Germinal center (tissue), 1 donor: ENCODE results near the gene AGAP1.

ENCODE experiments used
- DNase-seq: peaks from one replicate; pipeline ENCODE4 v3.0.0; 2012; ENCODE audit warnings: mixed read lengths, low spot score

AGAP1 gene

DNA sequence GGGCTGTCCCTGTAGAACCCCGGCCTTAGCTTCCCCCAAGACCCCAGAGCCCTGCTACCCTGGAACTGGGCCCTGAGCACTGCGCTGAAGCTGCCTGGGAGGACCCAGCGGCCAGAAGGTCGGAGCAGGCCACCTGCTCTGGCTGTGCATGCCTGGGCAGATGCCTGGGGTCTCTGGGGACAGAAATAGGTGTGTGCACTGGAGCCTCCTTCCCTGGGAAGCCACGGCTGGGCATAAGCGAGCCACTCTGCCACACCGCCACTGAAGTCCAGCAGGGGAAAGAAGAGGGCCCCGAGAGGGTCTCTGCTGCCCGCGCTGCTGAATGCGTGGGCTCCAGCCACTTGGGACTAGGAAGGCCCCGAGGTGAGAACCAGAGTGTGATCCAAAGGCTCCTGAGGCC is 667.7 kb downstream of the AGAP1 start:
- no peak for DNase-seq

DNA sequence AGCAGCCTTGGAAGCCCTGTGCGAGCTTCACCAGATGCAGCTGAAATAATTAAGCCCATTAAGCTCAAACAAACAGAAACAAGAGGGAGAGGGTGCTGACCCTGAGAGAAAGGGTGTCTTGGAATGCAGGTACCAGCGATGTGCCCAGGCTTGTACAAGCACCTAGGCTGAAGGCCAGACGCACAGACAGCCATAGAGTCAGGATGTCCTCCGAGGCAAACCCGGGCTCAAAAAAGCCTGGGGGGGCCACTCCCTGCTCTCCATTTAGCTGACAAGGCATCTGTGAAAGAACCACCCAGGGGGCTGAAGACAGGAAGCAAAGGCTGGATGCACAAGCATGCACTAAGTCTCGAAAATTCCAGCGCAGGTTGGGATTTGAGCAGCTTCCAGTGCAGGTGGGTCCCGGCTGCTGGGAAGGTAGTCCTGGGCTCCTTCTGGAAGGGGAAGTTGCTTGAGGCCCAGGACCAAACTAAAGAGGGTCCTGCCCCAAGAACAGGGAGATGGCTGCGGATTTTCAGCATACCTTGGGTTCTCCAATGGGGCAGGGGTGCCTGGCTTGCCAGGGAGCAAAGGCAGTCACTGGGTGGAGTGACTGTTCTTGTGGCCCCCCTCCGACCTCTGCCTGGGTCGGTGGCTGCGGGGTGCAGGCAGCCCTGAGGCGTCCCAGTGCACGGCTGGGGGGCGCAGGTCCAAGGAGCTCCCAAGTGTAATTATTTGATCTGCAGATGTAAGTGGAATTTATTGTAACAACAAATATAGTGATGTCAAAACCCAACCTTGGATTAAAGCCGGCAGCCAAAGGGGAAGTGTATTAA is 668.4 kb downstream of the AGAP1 start:
- DNase-seq: no peak

DNA sequence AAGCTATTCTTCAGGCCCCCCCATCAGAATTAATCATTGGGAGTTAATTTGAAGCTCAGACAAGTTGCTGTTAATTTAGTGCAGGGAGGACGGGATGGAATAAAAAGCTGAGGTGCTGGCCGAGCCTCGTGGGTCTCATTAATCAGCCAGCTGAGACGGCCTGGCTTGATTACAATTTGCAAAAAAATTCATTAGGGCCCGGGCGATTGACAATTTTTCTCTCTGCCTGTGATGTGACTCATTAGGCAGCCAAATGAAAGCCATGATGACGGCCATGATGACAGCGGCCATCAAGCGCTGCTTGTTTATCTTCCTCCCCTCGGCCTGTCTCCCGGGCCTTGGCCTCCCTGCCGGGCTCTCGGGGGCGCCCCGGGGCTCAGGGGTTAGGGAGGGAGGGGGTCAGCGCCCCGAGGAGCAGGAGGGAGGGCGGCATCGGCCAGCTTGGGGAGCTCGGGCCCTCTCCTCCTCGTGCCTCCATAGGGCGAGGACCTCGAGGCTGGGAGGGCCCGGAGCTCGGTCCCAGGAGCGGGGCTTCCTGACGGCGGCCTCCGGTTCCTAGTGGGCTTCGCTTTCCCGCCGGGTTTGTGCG is 669.1 kb downstream of the AGAP1 start:
- no peak for DNase-seq

GRCh38 chr2:236163471-236164200 is 669.8 kb downstream of the AGAP1 start:
- no peak for DNase-seq

DNA sequence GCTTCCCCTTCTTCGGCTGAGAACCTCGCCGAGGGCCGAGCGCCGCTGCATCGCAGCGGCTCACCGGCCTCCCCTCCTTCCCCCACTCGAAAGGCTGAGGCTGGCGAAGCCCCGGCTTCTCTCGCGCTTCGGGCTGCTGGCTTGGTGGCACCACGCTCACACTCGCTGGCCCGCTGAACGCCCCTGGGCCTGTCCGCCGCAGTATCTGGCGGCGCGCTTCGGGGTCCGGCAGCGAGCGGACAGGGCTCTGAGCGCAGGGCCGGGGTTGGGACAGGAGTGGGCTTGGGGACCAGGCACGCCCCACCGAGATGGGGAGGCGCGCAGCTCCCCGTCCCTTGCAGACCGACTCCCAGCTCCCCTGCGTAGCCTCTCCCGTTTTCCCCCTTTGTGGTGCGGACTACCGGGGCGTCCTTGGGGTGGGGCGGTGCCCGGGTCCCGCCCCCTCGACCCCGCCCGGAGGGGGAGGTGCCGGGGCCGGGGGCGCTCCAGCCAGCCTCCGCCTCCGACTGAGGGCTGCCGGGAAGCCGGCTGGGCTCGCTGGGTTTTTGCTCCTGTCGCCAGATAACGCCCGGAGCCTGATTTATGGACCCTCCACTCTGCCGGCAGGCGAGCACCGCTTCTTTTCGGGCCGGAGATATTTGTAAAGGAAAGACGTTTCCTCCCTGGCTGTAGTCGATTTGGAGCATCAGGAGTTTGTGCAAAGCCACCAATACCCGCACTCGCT is 670.5 kb downstream of the AGAP1 start:
- DNase-seq: no peak

- no peak for DNase-seq
Measured at GRCh38 chr2:236164925-236165841, 671.3 kb downstream of the AGAP1 start.

DNA sequence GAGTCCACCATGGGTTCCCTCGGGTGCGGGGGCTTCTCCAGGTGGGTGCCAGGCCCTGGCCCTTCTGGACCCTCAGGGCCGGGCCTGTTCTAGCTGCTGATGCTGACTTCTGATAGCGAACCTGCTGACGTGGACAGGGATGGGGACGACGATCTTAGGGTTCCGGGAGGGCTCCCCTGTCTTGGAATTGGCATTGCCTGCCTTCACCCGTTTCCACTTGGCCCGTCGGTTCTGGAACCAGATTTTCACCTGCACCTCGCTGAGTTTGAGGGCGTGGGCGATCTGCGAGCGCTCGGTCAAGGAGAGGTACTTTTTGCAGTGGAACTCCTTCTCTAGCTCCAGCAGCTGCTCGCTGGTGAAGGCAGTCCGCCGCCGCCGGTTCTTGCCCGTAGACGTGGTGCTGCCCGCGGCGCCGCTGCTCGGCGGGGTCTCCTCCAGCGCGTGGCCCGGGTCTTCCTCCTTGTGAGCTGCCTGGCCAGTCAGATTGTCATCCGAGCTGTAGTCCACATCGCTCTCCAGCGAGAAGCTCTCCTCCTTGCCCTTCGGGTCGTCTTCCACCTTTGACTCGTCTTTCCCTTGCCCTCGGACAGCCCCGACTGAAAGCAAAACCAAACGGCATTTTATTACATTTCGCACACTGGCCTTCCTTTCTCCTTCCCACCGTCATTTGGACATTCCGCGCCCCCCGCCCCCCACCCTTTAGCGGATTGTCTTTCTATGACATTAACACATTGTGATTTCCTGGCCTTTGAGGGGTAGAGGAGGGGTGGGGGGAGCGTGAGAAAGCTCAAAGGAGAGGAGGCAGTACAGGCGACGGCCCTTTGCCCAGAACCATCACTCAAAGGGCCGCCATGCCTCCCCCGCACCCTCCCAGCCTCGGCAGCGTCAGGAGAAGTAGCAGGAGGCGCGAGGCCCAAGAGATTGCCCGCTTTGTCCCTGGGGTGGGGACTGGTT is 672.3 kb downstream of the AGAP1 start:
- no peak for DNase-seq

DNA sequence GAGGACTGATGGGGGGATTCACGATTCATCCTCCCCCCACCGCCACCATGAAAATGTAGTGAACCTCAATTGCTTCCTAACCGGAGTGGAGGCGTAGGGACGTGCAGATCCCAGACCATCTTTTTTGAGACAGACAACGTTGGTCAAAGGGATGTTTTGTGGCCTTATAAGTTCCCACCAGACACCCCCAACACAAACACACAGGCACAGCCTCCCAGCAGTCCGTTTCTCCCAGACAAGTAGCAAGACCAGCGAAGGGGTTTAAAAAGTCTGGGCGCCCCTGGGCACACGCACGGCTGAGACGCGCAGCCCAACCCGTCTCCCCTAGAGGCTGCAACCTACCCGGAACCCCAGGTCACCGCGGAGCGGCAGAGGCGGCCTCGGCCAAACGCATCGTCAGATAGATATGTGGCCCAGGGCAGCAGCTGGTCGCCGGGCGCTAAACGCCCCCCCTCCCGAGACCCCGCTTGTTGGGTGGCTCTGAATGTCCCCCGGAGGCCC is 673.0 kb downstream of the AGAP1 start:
- DNase-seq: no peak

- DNase-seq: no peak
Measured at GRCh38 chr2:236167297-236168109, 673.7 kb downstream of the AGAP1 start.

GRCh38 chr2:236168110-236169080 is 674.6 kb downstream of the AGAP1 start, which contains the start of gene GBX2:
Gene GBX2 (minus strand): TSS chr2:236168386. CDS start chr2:236167971, 415 bp downstream.
- no peak for DNase-seq

DNA sequence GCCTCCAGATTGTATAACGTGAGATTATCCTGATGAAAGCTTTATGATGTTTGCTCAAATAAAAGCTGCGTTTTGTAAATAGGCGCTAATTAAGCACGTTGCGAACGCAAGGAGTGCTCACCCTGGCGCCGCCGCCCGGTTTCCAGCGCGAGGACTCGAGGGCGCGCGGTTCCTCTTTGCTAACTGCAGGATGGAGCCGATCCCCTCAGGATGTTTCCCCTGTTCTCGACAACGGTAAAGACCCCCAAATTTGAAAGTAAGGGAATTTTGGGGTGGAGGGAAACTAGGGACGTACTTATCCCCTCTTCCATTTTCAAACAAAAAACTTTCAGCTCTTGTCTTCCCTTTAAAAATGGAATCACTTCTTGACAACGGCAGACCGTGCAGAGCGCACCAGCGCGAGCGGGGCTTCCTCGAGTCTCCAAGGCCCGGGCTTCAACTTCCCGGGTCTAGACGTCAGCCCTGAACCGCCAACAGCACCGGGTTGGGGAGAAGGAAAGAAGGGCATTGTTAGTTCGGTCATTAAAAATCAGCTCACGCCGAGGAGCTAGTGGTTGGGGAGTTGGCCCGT is 675.4 kb downstream of the AGAP1 start:
- DNase-seq: no peak

DNA sequence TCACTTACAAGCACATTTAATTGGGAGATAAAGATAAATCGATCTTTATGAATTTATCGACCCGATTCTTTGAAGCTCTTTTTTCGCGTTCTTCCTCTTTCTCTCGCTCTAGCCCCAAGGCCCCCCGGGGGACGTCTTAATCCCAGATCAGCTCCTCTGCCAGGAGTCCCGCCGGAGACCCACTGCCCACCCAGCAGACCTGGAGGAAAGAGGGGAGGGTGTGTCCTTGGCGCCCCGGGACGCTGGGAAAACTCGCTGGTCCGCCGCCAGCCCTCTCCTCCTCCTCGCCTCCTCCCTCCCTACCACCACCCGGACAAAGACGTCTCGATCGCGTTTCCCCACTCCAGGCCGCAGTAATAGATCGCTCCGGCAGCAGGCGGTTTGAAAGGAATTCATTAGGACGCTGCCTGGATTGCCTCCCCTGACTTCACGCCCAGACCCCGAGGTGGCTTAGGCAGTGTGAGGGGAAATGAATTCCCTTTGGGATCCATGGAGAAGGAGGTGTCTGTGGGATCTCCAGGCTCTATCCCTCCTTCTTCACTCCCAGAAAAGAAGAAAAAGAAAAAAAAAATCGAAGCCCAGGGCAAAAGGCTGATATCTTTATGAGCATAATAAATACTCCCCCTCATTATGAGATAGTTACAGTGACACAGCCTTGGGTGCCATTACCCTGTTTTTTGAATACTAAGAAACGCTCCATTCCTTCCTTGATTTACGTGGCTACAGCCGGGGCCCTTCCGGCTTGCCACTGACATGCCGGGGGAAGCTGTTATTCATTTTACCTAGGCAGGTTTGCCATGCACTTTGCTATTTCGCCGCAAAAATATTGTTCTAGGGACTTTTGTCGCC is 676.1 kb downstream of the AGAP1 start:
- no peak for DNase-seq

DNA sequence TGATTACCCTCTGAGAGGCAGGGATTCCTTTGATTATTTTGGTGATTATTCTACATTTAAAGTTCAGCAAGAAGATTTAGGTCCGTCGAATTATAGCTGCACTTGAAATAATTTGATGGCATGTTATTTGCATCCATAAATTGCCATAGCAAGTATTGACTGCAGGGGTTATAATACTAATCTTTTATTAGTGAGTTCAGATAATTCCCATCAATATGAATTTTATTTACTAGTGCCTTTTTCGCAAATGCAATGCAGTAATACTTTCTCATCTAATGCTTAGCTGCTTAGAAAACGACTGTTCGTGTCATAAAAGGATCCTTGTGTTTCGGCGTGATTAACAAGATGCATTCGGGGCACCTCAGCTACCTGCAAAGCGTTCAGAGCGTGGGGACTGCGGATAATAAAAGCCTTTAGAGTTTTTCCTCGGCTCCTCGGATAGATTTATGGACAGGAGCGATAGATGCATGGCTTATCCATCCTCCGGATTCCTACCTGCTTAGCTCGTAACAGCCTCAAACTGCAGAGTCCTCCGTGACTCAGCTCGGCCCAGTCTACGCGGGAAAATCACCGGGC is 676.8 kb downstream of the AGAP1 start:
- DNase-seq: no peak

- DNase-seq: no peak
Measured at GRCh38 chr2:236171181-236171679, 677.4 kb downstream of the AGAP1 start.

DNA sequence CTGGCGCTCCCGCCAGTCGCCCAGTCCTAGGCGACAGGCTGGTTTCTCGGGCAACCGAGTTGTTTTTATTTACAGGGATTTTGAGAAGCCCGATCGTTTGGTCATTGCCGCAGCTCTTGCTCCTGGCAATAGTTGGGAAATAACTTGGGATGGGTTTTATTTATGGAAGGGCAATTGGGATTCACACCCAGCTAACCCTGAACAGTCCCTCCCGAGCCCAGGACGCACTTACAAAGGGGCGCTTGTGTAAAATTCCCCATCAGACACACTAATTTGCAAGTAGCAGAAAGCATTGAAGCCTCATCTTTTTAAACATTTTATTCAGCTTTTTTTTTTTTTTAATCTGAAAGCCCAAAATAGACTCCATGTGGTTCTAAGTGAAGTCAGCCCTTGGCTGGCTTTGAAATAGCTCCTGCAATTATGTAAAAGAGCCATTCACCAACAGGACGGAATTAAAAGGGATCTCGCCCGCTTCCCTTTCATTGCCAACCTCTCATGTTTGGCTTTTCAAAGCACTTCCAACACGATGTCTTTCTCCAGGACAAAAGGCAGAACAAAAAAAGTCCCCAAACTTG is 677.9 kb downstream of the AGAP1 start:
- no peak for DNase-seq
